B cell (primary cell): ENCODE data around the gene GRID2. TPM values are rescaled to one million over a fixed set of nuclear protein-coding genes. Genes with fewer than 3 reads are reported as not detected.
"Not testable (repeated sequence)": the region's sequence is repeated elsewhere in the genome, so short reads cannot be mapped to it uniquely, and the experiment has no call there.

Experiments
- ATAC-seq: fragments of 200-7000 bp; cut with Tn5 transposase; one replicate; pipeline ENCODE4 v1.10.0; 2021; ENCODE audit warnings: low read depth, mild to moderate bottlenecking, moderate number of reproducible peaks, moderate library complexity
- CTCF ChIA-PET: fragments of 350-600 bp; sonication (Branson Sonifier 250); formaldehyde crosslinking; loops from one replicate; lab custom pipeline; 2021; ENCODE audit warnings: antibody characterized with exemption, inconsistent platforms; lab: Charles Lee
- POLR2A ChIA-PET: fragments of 350-600 bp; sonication (Branson Sonifier 250); formaldehyde crosslinking; loops from one replicate; lab custom pipeline; 2021; ENCODE audit warnings: antibody characterized with exemption; lab: Charles Lee
- DNase-seq: peaks from one replicate; pipeline ENCODE4 v3.0.0; 2013
- H2AFZ ChIP-seq: 2 replicates; pipeline ENCODE4 v1.6.1; 2012; ENCODE audit warnings: mild to moderate bottlenecking, low read depth, low read length; ENCODE audit not compliant: insufficient read depth, poor library complexity, severe bottlenecking
- H3K27ac ChIP-seq, 2 donors: 1 replicate in 1 of 2; 2 replicates in 1 of 2; pipeline ENCODE4 v1.5.1; 2012 to 2013; ENCODE audit warnings: low read length in 2 of 2, mild to moderate bottlenecking in 2 of 2, moderate library complexity in 1 of 2
- H3K27me3 ChIP-seq, 4 experiments: fragments of 200-600 bp in 1 of 4; sonication (generic) in 1 of 4; replicated peaks in 1 of 4; 1 replicate in 2 of 4; 2 replicates in 2 of 4; pipeline versions ENCODE4 v1.6.1 to v1.7.0; 2013 to 2016; ENCODE audit warnings: low read length in 3 of 4, mild to moderate bottlenecking in 2 of 4, mixed read lengths in 1 of 4, moderate library complexity in 1 of 4; ENCODE audit not compliant: insufficient read depth in 4 of 4, control insufficient read depth in 3 of 4; ENCODE audit errors: control extremely low read depth in 1 of 4
- H3K36me3 ChIP-seq, 2 experiments: replicated peaks in 1 of 2; 1 replicate in 1 of 2; 2 replicates in 1 of 2; pipeline versions ENCODE4 v1.6.1 to v1.7.1; 2013; ENCODE audit warnings: low read length in 1 of 2; ENCODE audit not compliant: insufficient read depth in 2 of 2, control insufficient read depth in 1 of 2; ENCODE audit errors: control extremely low read depth in 1 of 2, extremely low read depth in 1 of 2
- H3K4me1 ChIP-seq, 2 donors: fragments of 200-600 bp in 1 of 2; sonication (generic) in 1 of 2; 1 replicate in 1 of 2; 2 replicates in 1 of 2; pipeline versions ENCODE4 v1.5.1 to v1.6.1; 2013 to 2017; ENCODE audit warnings: low read length in 2 of 2; ENCODE audit not compliant: control insufficient read depth in 2 of 2, insufficient read depth in 2 of 2
- H3K4me2 ChIP-seq: replicated peaks from 2 replicates; pipeline ENCODE3; 2012; ENCODE audit warnings: mild to moderate bottlenecking, low read depth, low read length; ENCODE audit not compliant: poor library complexity, severe bottlenecking
- H3K4me3 ChIP-seq, 5 experiments: fragments of 200-600 bp in 1 of 5; sonication (generic) in 1 of 5; 1 replicate in 3 of 5; 2 replicates in 2 of 5; pipeline versions ENCODE4 v1.5.1 to v1.7.0; 2011 to 2016; ENCODE audit warnings: low read length in 4 of 5, mild to moderate bottlenecking in 4 of 5, low read depth in 2 of 5, control low read depth in 1 of 5, moderate library complexity in 1 of 5; ENCODE audit not compliant: insufficient read depth in 1 of 5; ENCODE audit errors: control extremely low read depth in 1 of 5, extremely low read depth in 1 of 5
- H3K79me2 ChIP-seq: fragments of 200-600 bp; sonication (generic); one replicate; pipeline ENCODE4 v1.6.0; 2016; ENCODE audit warnings: low read length; ENCODE audit not compliant: control insufficient read depth, insufficient read depth
- H3K9ac ChIP-seq: fragments of 200-600 bp; sonication (generic); 2 replicates; pipeline ENCODE4 v1.6.1; 2017; ENCODE audit warnings: mild to moderate bottlenecking, low read length, moderate library complexity
- H3K9me3 ChIP-seq, 3 donors: one replicate each; pipeline versions ENCODE4 v1.6.1 to v1.7.1; 2013; ENCODE audit warnings: low read length in 2 of 3; ENCODE audit not compliant: control insufficient read depth in 2 of 3, insufficient read depth in 1 of 3; ENCODE audit errors: control extremely low read depth in 1 of 3
- H4K20me1 ChIP-seq: 2 replicates; pipeline ENCODE4 v1.6.0; 2012; ENCODE audit warnings: mild to moderate bottlenecking, low read length; ENCODE audit not compliant: insufficient read depth, control insufficient read depth, poor library complexity, severe bottlenecking
- H3K27ac Mint-ChIP-seq: one replicate; pipeline ENCODE4 v1.8.0; 2021; ENCODE audit warnings: mixed read lengths
- H3K27me3 Mint-ChIP-seq: one replicate; pipeline ENCODE4 v1.8.0; 2021; ENCODE audit warnings: mixed read lengths
- H3K4me1 Mint-ChIP-seq: one replicate; pipeline ENCODE4 v1.8.0; 2021; ENCODE audit warnings: mixed read lengths
- H3K4me3 Mint-ChIP-seq: one replicate; pipeline ENCODE4 v1.8.0; 2021; ENCODE audit warnings: mixed read lengths
- H3K9me3 Mint-ChIP-seq: one replicate; pipeline ENCODE4 v1.8.0; 2022; ENCODE audit warnings: mixed read lengths; ENCODE audit not compliant: insufficient read depth
- CTCF ChIP-seq: fragments of 200-600 bp; IDR thresholded peaks from one replicate; pipeline ENCODE4 v1.8.0; 2022; ENCODE audit warnings: antibody characterized with exemption, mild to moderate bottlenecking
- EZH2 ChIP-seq: IDR thresholded peaks from 2 replicates; pipeline ENCODE4 v1.6.1; 2012; ENCODE audit warnings: borderline replicate concordance, low read depth, mild to moderate bottlenecking, moderate library complexity, low read length; ENCODE audit not compliant: insufficient read depth, poor library complexity, severe bottlenecking
- WGBS: methylation state at CpG from one replicate; pipeline ENCODE4 v1.1.5; 2013; ENCODE audit warnings: missing lambda C conversion rate; ENCODE audit not compliant: insufficient coverage; 5-methylcytosine and 5-hydroxymethylcytosine counted together
- intact Hi-C: fragments of 100-400 bp; cut with micrococcal nuclease; formaldehyde crosslinking; loops from one replicate; pipeline ENCODE4 v1.10.0; 2022
- polyA plus RNA-seq: library from polyadenylated mRNA; depleted of rRNA; stranded (reverse); fragments of >200 nt; gene quantifications from 2 replicates; pipeline ENCODE4 v1.2.3, GENCODE V29; 2012
- total RNA-seq, 2 donors: library from RNA; stranded (reverse); fragments of 120-200 nt in 1 of 2; gene quantifications; 1 replicate in 1 of 2; 2 replicates in 1 of 2; pipeline versions ENCODE4 v1.2.3 to v1.2.4, GENCODE V29; 2013 to 2022

Gene GRID2
- total and polyA plus RNA-seq, 2 donors (not counting 1 experiment from before 2014, with no cell fraction given): not detected

- H3K4me3 Mint-ChIP-seq, H3K4me3 ChIP-seq, H2AFZ ChIP-seq, ATAC-seq, H4K20me1 ChIP-seq, H3K27me3 ChIP-seq, H3K9me3 ChIP-seq, H3K79me2 ChIP-seq, H3K27ac Mint-ChIP-seq, H3K4me1 Mint-ChIP-seq, H3K36me3 ChIP-seq, H3K27ac ChIP-seq, H3K27me3 Mint-ChIP-seq, H3K9ac ChIP-seq, DNase-seq, H3K9me3 Mint-ChIP-seq, H3K4me1 ChIP-seq, POLR2A ChIA-PET, H3K4me2 ChIP-seq, intact Hi-C loops, CTCF ChIA-PET: not testable (repeated sequence)
- WGBS: 91% methylated on average over 8 of the region's 13 CpGs
Measured at GRCh38 chr4:92444143-92444843, 140.5 kb downstream of the GRID2 start.

GRCh38 chr4:92445127-92445526 lies 141.4 kb downstream of the GRID2 start:
- H3K4me3 ChIP-seq: no peak overlapping the region
- no peak overlapping the region for H2AFZ ChIP-seq
- no peaks in the 10 kb centered on the region for H4K20me1 ChIP-seq
- no peak for TF ChIP-seq CTCF
- TF ChIP-seq EZH2: no peak
- WGBS: no CpG with 5 or more reads among the region's 1 CpG
- Mint-ChIP-seq H3K9me3 (peaks cover 4% of the 10 kb centered on the region), H3K27me3 (no peaks in the 10 kb centered on the region), H3K27ac (no peak overlapping the region), H3K4me1 (no peaks in the 10 kb centered on the region), H3K4me3 (no peak overlapping the region)
- no peak overlapping the region for H3K9ac ChIP-seq
- H3K79me2 ChIP-seq: no peaks in the 10 kb centered on the region
- no peak overlapping the region for H3K4me2 ChIP-seq
- H3K9me3 ChIP-seq: no peaks in the 10 kb centered on the region
- ChIA-PET POLR2A (no interaction called here), CTCF (no interaction called here)
- no peaks in the 10 kb centered on the region for H3K4me1 ChIP-seq
- DNase-seq (no peak), ATAC-seq (no peak)
- intact Hi-C loops: no loop called here
- no peaks in the 10 kb centered on the region for H3K36me3 ChIP-seq
- H3K27me3 ChIP-seq: no peaks in the 10 kb centered on the region
- H3K27ac ChIP-seq: no peak overlapping the region
